Occipital lobe (tissue), 2 donors: ENCODE measurements around the gene PRKCQ. TPM values are rescaled to one million over a fixed set of nuclear protein-coding genes. Genes with fewer than 3 reads are reported as not detected.
A peak's percentile ranks its signal among the peaks of the same experiment; 100 is the strongest.
"Not testable (repeated sequence)": the region's sequence is repeated elsewhere in the genome, so short reads cannot be mapped to it uniquely, and the experiment has no call there.

Experiments
- DNase-seq: peaks from one replicate; lab custom pipeline; 2025; lab: John Stamatoyannopoulos, UW
- total RNA-seq: library from RNA; depleted of rRNA; stranded (reverse); fragments of >200 nt; gene quantifications from one replicate; pipeline ENCODE4 v1.2.3, GENCODE V29; 2014

PRKCQ gene
- total RNA-seq, 1 donor from 2014 or later: 1.4 TPM

DNA sequence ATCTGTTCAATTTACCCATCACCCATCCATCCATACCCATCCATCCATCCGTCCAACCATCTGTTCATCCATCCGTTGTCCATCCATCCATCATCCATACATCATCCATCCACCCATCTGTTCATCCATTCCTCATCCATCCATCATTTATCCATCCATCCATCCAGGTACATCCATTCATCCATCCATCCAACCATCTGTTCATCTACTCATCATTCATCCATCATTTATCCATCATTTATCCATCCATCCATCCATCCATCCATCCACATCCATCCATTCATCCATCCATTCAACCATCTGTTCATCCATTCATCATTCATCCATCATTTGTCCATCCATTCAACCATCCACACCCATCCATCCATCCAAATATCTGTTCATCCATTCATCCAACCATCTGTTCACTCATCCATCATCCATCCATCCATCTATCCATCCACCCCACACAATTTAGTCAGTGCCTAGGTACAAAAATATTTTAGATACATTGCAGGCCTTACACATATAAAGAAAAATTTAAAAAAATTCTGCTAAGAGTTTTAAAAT is 119.1 kb downstream of the PRKCQ start:
- no peak for DNase-seq

GRCh38 chr10:6458814-6459213 is 121.3 kb downstream of the PRKCQ start:
- no peak for DNase-seq

GRCh38 chr10:6457376-6457775 is 122.7 kb downstream of the PRKCQ start:
- no peak for DNase-seq

GRCh38 chr10:6456067-6456466 is 124.0 kb downstream of the PRKCQ start:
- no peak for DNase-seq

DNA sequence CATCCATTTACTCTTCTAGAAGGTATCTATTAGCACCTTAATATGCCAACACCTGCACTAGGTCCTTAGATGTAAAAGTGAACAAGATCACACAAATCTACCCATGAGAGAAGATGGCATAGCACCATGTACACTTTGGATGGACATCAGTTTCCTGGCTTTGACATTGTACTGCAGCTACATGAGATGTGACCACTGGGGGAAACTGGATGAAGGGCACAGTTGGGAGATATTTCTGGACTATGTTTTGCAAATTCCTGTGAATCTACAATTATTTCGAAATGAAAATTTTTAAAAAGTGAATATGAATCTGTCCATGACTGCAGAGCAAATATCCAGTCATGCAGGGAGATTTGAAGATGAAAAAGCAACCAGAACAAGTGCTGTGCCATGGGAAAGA is 124.5 kb downstream of the PRKCQ start:
- DNase-seq: no peak

DNA sequence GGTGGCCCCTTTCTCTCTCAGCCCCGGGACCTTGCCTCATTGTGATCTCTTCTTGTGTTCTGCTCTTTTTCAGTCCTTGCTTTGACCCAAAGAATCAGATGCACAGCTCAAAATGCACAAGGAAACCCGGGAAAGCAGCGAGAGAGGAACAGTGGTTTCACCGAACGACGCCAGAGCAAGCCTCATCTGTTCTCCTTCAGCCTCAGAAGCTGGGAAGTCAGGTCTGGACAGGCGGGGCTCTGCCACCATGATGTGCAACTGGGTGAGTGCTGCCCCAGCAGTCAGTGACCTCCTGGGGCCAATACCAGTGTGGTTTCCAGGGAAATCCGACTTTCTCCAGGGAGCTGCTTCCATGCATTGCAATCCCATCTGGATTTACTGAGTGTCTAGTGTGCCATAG is 133.4 kb downstream of the PRKCQ start:
- DNase-seq: no peak

GRCh38 chr10:6445671-6446316 is 134.3 kb downstream of the PRKCQ start:
- DNase-seq: peak; percentile 20

DNA sequence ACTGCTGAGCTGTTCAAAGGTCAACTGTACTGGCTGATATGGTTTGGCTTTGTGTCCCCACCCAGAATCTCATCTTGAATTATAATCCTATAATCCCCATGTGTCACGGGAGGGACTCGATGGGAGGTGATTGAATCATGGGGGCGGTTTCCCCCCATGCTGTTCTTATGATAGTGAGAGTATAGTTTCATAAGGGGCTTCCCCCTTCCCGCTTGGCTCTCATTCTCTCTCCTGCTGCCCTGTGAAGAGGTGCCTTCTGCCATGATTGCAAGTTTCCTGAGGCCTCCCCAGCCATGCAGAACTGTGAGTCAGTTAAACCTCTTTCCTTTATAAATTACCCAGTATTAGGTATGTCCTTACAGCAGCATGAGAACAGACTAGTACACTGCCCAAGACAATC is 140.2 kb downstream of the PRKCQ start:
- not testable (repeated sequence) for DNase-seq

- no peak for DNase-seq
Measured at GRCh38 chr10:6431861-6432260, 148.2 kb downstream of the PRKCQ start.

DNA sequence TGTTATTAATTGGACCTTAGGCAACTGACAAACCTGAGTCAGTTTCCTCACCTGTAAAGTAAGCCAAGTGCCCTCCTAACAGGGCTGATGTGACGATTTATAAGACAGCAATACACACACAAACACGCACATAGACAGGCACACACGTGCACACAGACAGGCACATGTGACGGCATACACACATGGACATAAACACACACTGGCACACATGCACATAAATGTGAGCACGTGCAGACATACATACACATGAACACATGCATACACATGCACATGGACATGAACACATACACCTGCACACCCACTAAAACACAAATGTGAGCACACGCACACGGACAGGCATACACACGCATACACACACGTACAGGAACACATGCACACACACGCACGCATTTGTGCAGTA is 148.9 kb downstream of the PRKCQ start:
- DNase-seq: no peak

DNA sequence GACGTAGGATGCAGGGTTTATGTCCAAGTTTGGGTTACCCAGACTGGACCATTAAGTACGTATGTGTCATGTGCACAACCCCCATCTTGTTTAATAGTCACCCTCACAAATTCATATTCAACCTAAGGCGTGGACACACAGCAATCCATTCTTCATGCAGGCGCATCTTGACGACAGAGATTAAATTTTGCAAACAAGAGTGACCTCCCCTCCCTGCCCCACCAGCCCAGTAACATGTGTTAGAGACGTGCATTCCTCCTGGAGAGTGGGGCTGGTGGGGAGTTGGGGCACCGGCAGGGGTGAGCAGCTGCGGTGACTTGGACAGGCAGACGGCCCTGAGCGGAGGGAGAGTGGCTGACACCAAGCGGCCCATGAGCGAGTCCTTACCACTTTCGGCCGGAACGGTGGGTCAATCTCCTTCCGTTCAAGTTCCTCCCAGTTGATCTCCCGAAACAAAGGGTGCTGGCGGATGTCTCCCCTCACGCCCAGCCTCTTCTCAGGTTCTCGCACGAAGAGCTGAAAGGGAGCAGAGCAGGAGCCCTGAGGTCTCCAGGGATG is 149.6 kb downstream of the PRKCQ start:
- DNase-seq: no peak

- DNase-seq: no peak
Measured at GRCh38 chr10:6427357-6427959, 152.6 kb downstream of the PRKCQ start.

- DNase-seq: no peak
Measured at GRCh38 chr10:6426317-6426716, 153.8 kb downstream of the PRKCQ start.

GRCh38 chr10:6423413-6424170 is 156.5 kb downstream of the PRKCQ start:
- no peak for DNase-seq

GRCh38 chr10:6423004-6423403 is 157.1 kb downstream of the PRKCQ start:
- no peak for DNase-seq

- DNase-seq: no peak
Measured at GRCh38 chr10:6418613-6419216, 161.4 kb downstream of the PRKCQ start.

GRCh38 chr10:6418167-6418566 is 161.9 kb downstream of the PRKCQ start:
- no peak for DNase-seq

GRCh38 chr10:6416892-6417512 is 163.1 kb downstream of the PRKCQ start:
- no peak for DNase-seq

DNA sequence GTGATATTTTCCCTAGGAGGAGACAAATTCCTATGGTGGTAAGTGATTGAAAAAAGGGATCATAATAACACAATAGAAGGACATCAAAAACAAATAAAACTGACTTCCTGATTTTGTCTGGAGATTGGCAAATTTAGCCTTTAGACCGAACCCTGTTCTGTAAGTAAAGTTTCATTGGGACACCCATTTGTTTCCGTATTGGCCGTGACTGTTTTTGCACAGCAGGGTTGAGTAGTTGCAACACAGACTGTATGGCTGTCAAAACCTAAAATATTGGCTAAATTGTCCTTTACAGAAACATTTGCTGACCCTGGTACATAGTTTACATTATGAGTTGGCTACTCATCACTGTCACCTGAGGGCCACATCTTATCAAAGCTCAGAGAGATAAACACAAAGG is 168.6 kb downstream of the PRKCQ start:
- no peak for DNase-seq

DNA sequence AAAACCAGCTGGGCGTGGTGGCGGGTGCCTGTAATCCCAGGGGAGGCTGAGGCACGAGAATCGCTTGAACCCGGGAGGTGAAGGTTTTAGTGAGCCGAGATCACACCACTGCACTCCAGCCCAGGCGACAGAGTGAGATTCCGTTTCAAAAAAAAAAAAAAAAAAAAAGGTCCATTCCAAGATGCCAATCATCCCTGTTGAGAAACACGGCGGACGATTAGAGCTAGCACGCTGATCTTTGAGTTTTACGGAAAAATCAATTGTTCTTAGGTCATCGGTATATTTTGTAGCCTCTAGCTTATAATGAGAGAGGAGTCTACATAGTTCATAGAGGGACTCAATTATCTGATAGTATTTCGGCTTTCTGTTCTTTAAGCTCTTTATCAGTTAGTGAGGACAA is 169.2 kb downstream of the PRKCQ start:
- no peak for DNase-seq

DNA sequence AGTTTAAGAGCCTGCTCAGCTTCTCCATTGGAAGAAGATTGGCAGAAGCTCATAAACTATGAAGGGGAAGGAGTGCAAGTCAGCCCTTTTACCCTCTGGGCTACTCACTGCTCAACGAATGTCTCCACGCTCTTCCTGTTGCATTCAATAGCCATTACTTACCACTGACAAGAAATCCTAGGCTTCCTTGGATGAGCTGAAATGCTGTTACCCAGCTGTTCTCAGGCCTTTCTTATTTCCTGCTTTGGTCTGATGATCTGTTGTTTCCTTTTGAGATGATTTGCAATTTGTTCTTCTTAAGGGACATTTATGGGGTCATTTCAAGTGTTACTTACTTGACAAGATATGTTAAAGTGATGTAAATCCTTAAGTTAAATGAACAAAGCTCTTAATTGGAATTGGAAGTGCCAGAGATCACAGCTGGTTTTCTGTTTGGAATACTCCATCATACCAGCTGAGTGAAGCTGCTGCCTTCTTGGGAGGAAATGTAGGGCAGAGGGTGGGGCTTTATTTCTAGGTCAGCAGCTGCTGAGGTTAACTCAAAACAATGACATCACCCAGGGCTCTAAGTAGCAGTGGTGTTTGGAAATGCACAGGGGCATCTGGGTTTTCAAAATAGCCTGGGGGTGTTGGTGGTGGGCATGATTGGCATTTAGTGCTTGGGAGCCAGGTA is 170.0 kb downstream of the PRKCQ start:
- DNase-seq: no peak
